Measurements from ENCODE around the gene NR0B2.

Gene NR0B2

GRCh38 chr1:26923711-26924110 lies 9.9 kb upstream of the NR0B2 start:
- Histone ChIP-seq H3K4me2 (ENCODE audit: low read length, poor library complexity, severe bottlenecking) (no peak overlapping the region), H3K9me3 (ENCODE audit: control insufficient read depth, low read length) (no peaks in the 10 kb centered on the region), H3K4me3 (ENCODE audit: insufficient read depth in 1 of 2, low read depth in 1 of 2, low read length in 2 of 2) (no peak overlapping the region), H2BK120ac (ENCODE audit: low read depth, low read length) (no peak overlapping the region), H3K36me3 (ENCODE audit: control insufficient read depth in 1 of 2, insufficient read depth in 2 of 2, low read depth in 1 of 2, low read length in 2 of 2) (peaks cover 19 to 41% of the 10 kb centered on the region in 2 experiments), H2BK15ac (ENCODE audit: low read depth, poor library complexity, severe bottlenecking) (no peak overlapping the region), H3K4ac (ENCODE audit: low read depth in 1 of 2, low read length in 2 of 2) (no peak overlapping the region), H2BK5ac (ENCODE audit: low read depth, low read length, poor library complexity, severe bottlenecking) (no peak overlapping the region), H3K23ac (ENCODE audit: low read length in 2 of 2) (no peak overlapping the region), H3K9ac (ENCODE audit: low read length) (no peak overlapping the region), H3K79me1 (replicated peaks; ENCODE audit: low read length, poor library complexity, severe bottlenecking) (peaks cover 3% of the 10 kb centered on the region), H4K8ac (ENCODE audit: low read length) (no peak overlapping the region), H3K27me3 (ENCODE audit: control insufficient read depth in 1 of 2, insufficient read depth in 1 of 2, low read length in 2 of 2) (no peaks in the 10 kb centered on the region), H3K27ac (ENCODE audit: low read length, poor library complexity, severe bottlenecking) (no peak overlapping the region), H3K18ac (ENCODE audit: low read depth in 1 of 2, low read length in 2 of 2) (no peak overlapping the region), H3K4me1 (ENCODE audit: control insufficient read depth, insufficient read depth, low read depth, low read length) (peaks cover 6% of the 10 kb centered on the region), H2AFZ (ENCODE audit: low read depth, low read length) (no peak overlapping the region), H4K91ac (ENCODE audit: low read length) (no peak overlapping the region), H3K14ac (ENCODE audit: low read length in 2 of 2) (no peak overlapping the region), H2AK5ac (ENCODE audit: low read length, severe bottlenecking) (no peak overlapping the region), H2BK12ac (ENCODE audit: low read length in 2 of 2) (no peak overlapping the region)
- WGBS, result 96% methylated on average over 3 of the region's 3 CpGs
- peak; percentile 34 for DNase-seq

- Histone ChIP-seq H2BK12ac (ENCODE audit: low read length in 2 of 2) (no peak overlapping the region), H2BK120ac (ENCODE audit: low read depth, low read length) (no peak overlapping the region), H3K4ac (ENCODE audit: low read depth in 1 of 2, low read length in 2 of 2) (no peak overlapping the region), H2AK5ac (ENCODE audit: low read length, severe bottlenecking) (no peak overlapping the region), H3K4me1 (ENCODE audit: control insufficient read depth, insufficient read depth, low read depth, low read length) (peaks cover 6% of the 10 kb centered on the region), H3K18ac (ENCODE audit: low read depth in 1 of 2, low read length in 2 of 2) (no peak overlapping the region), H3K23ac (ENCODE audit: low read length in 2 of 2) (no peak overlapping the region), H3K4me2 (ENCODE audit: low read length, poor library complexity, severe bottlenecking) (peak overlapping the region; percentile 71), H3K36me3 (ENCODE audit: control insufficient read depth in 1 of 2, insufficient read depth in 2 of 2, low read depth in 1 of 2, low read length in 2 of 2) (peaks cover 19 to 33% of the 10 kb centered on the region in 2 experiments), H3K79me1 (replicated peaks; ENCODE audit: low read length, poor library complexity, severe bottlenecking) (peaks cover 3% of the 10 kb centered on the region), H3K9me3 (ENCODE audit: control insufficient read depth, low read length) (no peaks in the 10 kb centered on the region), H2BK15ac (ENCODE audit: low read depth, poor library complexity, severe bottlenecking) (no peak overlapping the region), H2AFZ (ENCODE audit: low read depth, low read length) (no peak overlapping the region), H4K91ac (ENCODE audit: low read length) (no peak overlapping the region), H3K9ac (ENCODE audit: low read length) (peak overlapping the region; percentile 96), H3K14ac (ENCODE audit: low read length in 2 of 2) (no peak overlapping the region), H4K8ac (ENCODE audit: low read length) (no peak overlapping the region), H3K27me3 (ENCODE audit: control insufficient read depth in 1 of 2, insufficient read depth in 1 of 2, low read length in 2 of 2) (no peaks in the 10 kb centered on the region), H3K4me3 (ENCODE audit: insufficient read depth in 1 of 2, low read depth in 1 of 2, low read length in 2 of 2) (peak overlapping the region in 1 of 2 experiments; percentile 93), H2BK5ac (ENCODE audit: low read depth, low read length, poor library complexity, severe bottlenecking) (no peak overlapping the region), H3K27ac (ENCODE audit: low read length, poor library complexity, severe bottlenecking) (no peak overlapping the region)
- WGBS, result 96% methylated on average over 3 of the region's 3 CpGs
- DNase-seq, result no peak
Observed at GRCh38 chr1:26922901-26923300, 9.1 kb upstream of the NR0B2 start.

GRCh38 chr1:26922431-26922729 lies 8.6 kb upstream of the NR0B2 start:
- H2BK15ac ChIP-seq (ENCODE audit: low read depth, poor library complexity, severe bottlenecking), result no peak overlapping the region

GRCh38 chr1:26921540-26922430 lies 8.0 kb upstream of the NR0B2 start, which contains the start of gene NUDC:
Gene NUDC (plus strand): TSS chr1:26921743. CDS start chr1:26921849, 106 bp downstream.
- Histone ChIP-seq H3K9me3 (ENCODE audit: control insufficient read depth, low read length) (no peaks in the 10 kb centered on the region), H3K36me3 (ENCODE audit: control insufficient read depth in 1 of 2, insufficient read depth in 2 of 2, low read depth in 1 of 2, low read length in 2 of 2) (peaks cover 13 to 22% of the 10 kb centered on the region in 2 experiments), H3K4me2 (ENCODE audit: low read length, poor library complexity, severe bottlenecking) (peak within 1 kb of the TSS; percentile 80), H4K91ac (ENCODE audit: low read length) (peak within 1 kb of the TSS; percentile 90), H2AFZ (ENCODE audit: low read depth, low read length) (peak within 1 kb of the TSS; percentile 94), H2BK12ac (ENCODE audit: low read length in 2 of 2) (peak within 1 kb of the TSS in 1 of 2 experiments; percentile 67), H2BK5ac (ENCODE audit: low read depth, low read length, poor library complexity, severe bottlenecking) (no peak within 1 kb of the TSS), H2BK15ac (ENCODE audit: low read depth, poor library complexity, severe bottlenecking) (no peak within 1 kb of the TSS), H3K79me1 (replicated peaks; ENCODE audit: low read length, poor library complexity, severe bottlenecking) (peaks cover 3% of the 10 kb centered on the region), H3K9ac (ENCODE audit: low read length) (peak within 1 kb of the TSS; percentile 96), H3K27ac (ENCODE audit: low read length, poor library complexity, severe bottlenecking) (peak within 1 kb of the TSS; percentile 48), H3K27me3 (ENCODE audit: control insufficient read depth in 1 of 2, insufficient read depth in 1 of 2, low read length in 2 of 2) (no peaks in the 10 kb centered on the region), H3K4me1 (ENCODE audit: control insufficient read depth, insufficient read depth, low read depth, low read length) (peaks cover 4% of the 10 kb centered on the region), H3K4me3 (ENCODE audit: insufficient read depth in 1 of 2, low read depth in 1 of 2, low read length in 2 of 2) (peak within 1 kb of the TSS; percentile 81 to 93), H3K23ac (ENCODE audit: low read length in 2 of 2) (no peak within 1 kb of the TSS), H2AK5ac (ENCODE audit: low read length, severe bottlenecking) (no peak within 1 kb of the TSS), H3K18ac (ENCODE audit: low read depth in 1 of 2, low read length in 2 of 2) (peak within 1 kb of the TSS; percentile 85 to 92), H3K14ac (ENCODE audit: low read length in 2 of 2) (peak within 1 kb of the TSS in 1 of 2 experiments; percentile 82), H2BK120ac (ENCODE audit: low read depth, low read length) (no peak within 1 kb of the TSS), H4K8ac (ENCODE audit: low read length) (peak within 1 kb of the TSS; percentile 88), H3K4ac (ENCODE audit: low read depth in 1 of 2, low read length in 2 of 2) (peak within 1 kb of the TSS; percentile 30 to 32)
- peak; percentile 98 for DNase-seq
- WGBS, result 1% methylated on average over 75 of the region's 83 CpGs

More at GRCh38 chr1:26922431-26922729, 8.6 kb upstream of the NR0B2 start:
- Histone ChIP-seq H2BK5ac (ENCODE audit: low read depth, low read length, poor library complexity, severe bottlenecking) (no peak overlapping the region), H3K18ac (ENCODE audit: low read depth in 1 of 2, low read length in 2 of 2) (no peak overlapping the region), H2AFZ (ENCODE audit: low read depth, low read length) (no peak overlapping the region), H3K14ac (ENCODE audit: low read length in 2 of 2) (peak overlapping the region in 1 of 2 experiments; percentile 82), H3K23ac (ENCODE audit: low read length in 2 of 2) (no peak overlapping the region), H3K4me3 (ENCODE audit: insufficient read depth in 1 of 2, low read depth in 1 of 2, low read length in 2 of 2) (peak overlapping the region; percentile 81 to 93), H3K79me1 (replicated peaks; ENCODE audit: low read length, poor library complexity, severe bottlenecking) (peaks cover 3% of the 10 kb centered on the region), H3K27me3 (ENCODE audit: control insufficient read depth in 1 of 2, insufficient read depth in 1 of 2, low read length in 2 of 2) (no peaks in the 10 kb centered on the region), H3K9ac (ENCODE audit: low read length) (peak overlapping the region; percentile 96), H4K8ac (ENCODE audit: low read length) (no peak overlapping the region), H3K4me2 (ENCODE audit: low read length, poor library complexity, severe bottlenecking) (peak overlapping the region; percentile 71), H3K9me3 (ENCODE audit: control insufficient read depth, low read length) (no peaks in the 10 kb centered on the region), H2BK120ac (ENCODE audit: low read depth, low read length) (no peak overlapping the region), H3K4me1 (ENCODE audit: control insufficient read depth, insufficient read depth, low read depth, low read length) (peaks cover 6% of the 10 kb centered on the region), H2BK12ac (ENCODE audit: low read length in 2 of 2) (no peak overlapping the region), H2AK5ac (ENCODE audit: low read length, severe bottlenecking) (no peak overlapping the region), H3K4ac (ENCODE audit: low read depth in 1 of 2, low read length in 2 of 2) (no peak overlapping the region), H3K27ac (ENCODE audit: low read length, poor library complexity, severe bottlenecking) (no peak overlapping the region), H4K91ac (ENCODE audit: low read length) (no peak overlapping the region), H3K36me3 (ENCODE audit: control insufficient read depth in 1 of 2, insufficient read depth in 2 of 2, low read depth in 1 of 2, low read length in 2 of 2) (peaks cover 18 to 28% of the 10 kb centered on the region in 2 experiments)
- no peak for DNase-seq
- WGBS, result 53% methylated on average over 6 of the region's 6 CpGs
